Glutamatergic neuron (in vitro differentiated cells): ENCODE measurements around the gene TBX10. TPM values are rescaled to one million over a fixed set of nuclear protein-coding genes. Genes with fewer than 3 reads are reported as not detected.
"Not testable (repeated sequence)": the region's sequence is repeated elsewhere in the genome, so short reads cannot be mapped to it uniquely, and the experiment has no call there.

Experiments
- DNase-seq: peaks from one replicate; pipeline ENCODE4 v3.0.0; 2022
- H3K27ac Mint-ChIP-seq: one replicate; pipeline ENCODE4 v1.8.0; 2020; ENCODE audit warnings: mild to moderate bottlenecking, mixed read lengths, inconsistent platforms; ENCODE audit not compliant: unreplicated experiment
- H3K27me3 Mint-ChIP-seq: one replicate; pipeline ENCODE4 v1.8.0; 2020; ENCODE audit warnings: mild to moderate bottlenecking, moderate library complexity, mixed read lengths, inconsistent platforms; ENCODE audit not compliant: unreplicated experiment
- H3K36me3 Mint-ChIP-seq: one replicate; pipeline ENCODE4 v1.8.0; 2020; ENCODE audit warnings: mild to moderate bottlenecking, mixed read lengths, inconsistent platforms; ENCODE audit not compliant: unreplicated experiment
- H3K4me1 Mint-ChIP-seq: one replicate; pipeline ENCODE4 v1.8.0; 2020; ENCODE audit warnings: mild to moderate bottlenecking, low read depth, mixed read lengths, inconsistent platforms; ENCODE audit not compliant: unreplicated experiment
- H3K4me3 Mint-ChIP-seq: one replicate; pipeline ENCODE4 v1.8.0; 2020; ENCODE audit warnings: mild to moderate bottlenecking, mixed read lengths, inconsistent platforms; ENCODE audit not compliant: unreplicated experiment
- H3K9me3 Mint-ChIP-seq: one replicate; pipeline ENCODE4 v1.8.0; 2020; ENCODE audit warnings: mild to moderate bottlenecking, moderate library complexity, mixed read lengths, inconsistent platforms; ENCODE audit not compliant: unreplicated experiment
- CTCF ChIP-seq: fragments of 200-600 bp; sonication (generic); IDR thresholded peaks from one replicate; pipeline ENCODE4 v1.5.0; 2021; ENCODE audit not compliant: partially characterized antibody, unreplicated experiment
- total RNA-seq: library from RNA; stranded (reverse); fragmentation: NEBNext Ultra II Directional; extraction: Animal tissue kit (Norgen Biotek cat#: 25700); gene quantifications from one replicate; pipeline ENCODE4 v1.2.1, GENCODE V29; 2021; ENCODE audit not compliant: unreplicated experiment

Gene TBX10
- total RNA-seq, 1 donor from 2014 or later = not detected

GRCh38 chr11:67599149-67599548, 40.4 kb downstream of the TBX10 start:
- Mint-ChIP-seq H3K9me3 (peaks cover 3% of the 10 kb centered on the region), H3K36me3 (peaks cover 5% of the 10 kb centered on the region), H3K27me3 (peaks cover under 1% of the 10 kb centered on the region), H3K4me1 (peaks cover 8% of the 10 kb centered on the region), H3K4me3 (no peak overlapping the region), H3K27ac (no peak overlapping the region)
- no peak for TF ChIP-seq CTCF
- no peak for DNase-seq

- not testable (repeated sequence) for H3K27me3 Mint-ChIP-seq, H3K27ac Mint-ChIP-seq, DNase-seq, H3K4me1 Mint-ChIP-seq, H3K9me3 Mint-ChIP-seq, H3K36me3 Mint-ChIP-seq, H3K4me3 Mint-ChIP-seq
These were observed 41.6 kb downstream of the TBX10 start for GRCh38 chr11:67597963-67598362.

GRCh38 chr11:67597458-67597857, 42.1 kb downstream of the TBX10 start:
- H3K9me3 Mint-ChIP-seq, H3K27me3 Mint-ChIP-seq, H3K36me3 Mint-ChIP-seq, DNase-seq, H3K4me1 Mint-ChIP-seq, H3K27ac Mint-ChIP-seq, H3K4me3 Mint-ChIP-seq: not testable (repeated sequence)

- DNase-seq = no peak
- Mint-ChIP-seq H3K9me3 (peaks cover 3% of the 10 kb centered on the region), H3K36me3 (peaks cover 5% of the 10 kb centered on the region), H3K4me3 (no peak overlapping the region), H3K27ac (no peak overlapping the region), H3K27me3 (no peaks in the 10 kb centered on the region), H3K4me1 (peaks cover 4% of the 10 kb centered on the region)
- no peak for TF ChIP-seq CTCF
These were observed 42.7 kb downstream of the TBX10 start for GRCh38 chr11:67596753-67597300.

- peaks cover 5% of the 10 kb centered on the region for H3K36me3 Mint-ChIP-seq
- H3K4me1 Mint-ChIP-seq = peaks cover 4% of the 10 kb centered on the region
- TF ChIP-seq CTCF = no peak
- H3K9me3 Mint-ChIP-seq = peaks cover 3% of the 10 kb centered on the region
- no peak overlapping the region for H3K4me3 Mint-ChIP-seq
- DNase-seq = no peak
- no peak overlapping the region for H3K27ac Mint-ChIP-seq
- H3K27me3 Mint-ChIP-seq = no peaks in the 10 kb centered on the region
These were observed 45.1 kb downstream of the TBX10 start for GRCh38 chr11:67594480-67594879.

- no peak overlapping the region for H3K4me3 Mint-ChIP-seq
- peaks cover 4% of the 10 kb centered on the region for H3K4me1 Mint-ChIP-seq
- no peak overlapping the region for H3K27ac Mint-ChIP-seq
- H3K9me3 Mint-ChIP-seq = peaks cover 3% of the 10 kb centered on the region
- H3K27me3 Mint-ChIP-seq = no peaks in the 10 kb centered on the region
- DNase-seq = no peak
- peaks cover 5% of the 10 kb centered on the region for H3K36me3 Mint-ChIP-seq
- TF ChIP-seq CTCF = no peak
These were observed 46.0 kb downstream of the TBX10 start for GRCh38 chr11:67593565-67593905.
